GOT3 (cell line): ENCODE data around the gene CDK11B.
"Not testable (repeated sequence)": the region's sequence is repeated elsewhere in the genome, so short reads cannot be mapped to it uniquely, and the experiment has no call there.

Experiments
- DNase-seq: peaks from one replicate; lab custom pipeline; 2025; ENCODE audit warnings: mixed read lengths; lab: John Stamatoyannopoulos, UW

The CDK11B gene

DNA sequence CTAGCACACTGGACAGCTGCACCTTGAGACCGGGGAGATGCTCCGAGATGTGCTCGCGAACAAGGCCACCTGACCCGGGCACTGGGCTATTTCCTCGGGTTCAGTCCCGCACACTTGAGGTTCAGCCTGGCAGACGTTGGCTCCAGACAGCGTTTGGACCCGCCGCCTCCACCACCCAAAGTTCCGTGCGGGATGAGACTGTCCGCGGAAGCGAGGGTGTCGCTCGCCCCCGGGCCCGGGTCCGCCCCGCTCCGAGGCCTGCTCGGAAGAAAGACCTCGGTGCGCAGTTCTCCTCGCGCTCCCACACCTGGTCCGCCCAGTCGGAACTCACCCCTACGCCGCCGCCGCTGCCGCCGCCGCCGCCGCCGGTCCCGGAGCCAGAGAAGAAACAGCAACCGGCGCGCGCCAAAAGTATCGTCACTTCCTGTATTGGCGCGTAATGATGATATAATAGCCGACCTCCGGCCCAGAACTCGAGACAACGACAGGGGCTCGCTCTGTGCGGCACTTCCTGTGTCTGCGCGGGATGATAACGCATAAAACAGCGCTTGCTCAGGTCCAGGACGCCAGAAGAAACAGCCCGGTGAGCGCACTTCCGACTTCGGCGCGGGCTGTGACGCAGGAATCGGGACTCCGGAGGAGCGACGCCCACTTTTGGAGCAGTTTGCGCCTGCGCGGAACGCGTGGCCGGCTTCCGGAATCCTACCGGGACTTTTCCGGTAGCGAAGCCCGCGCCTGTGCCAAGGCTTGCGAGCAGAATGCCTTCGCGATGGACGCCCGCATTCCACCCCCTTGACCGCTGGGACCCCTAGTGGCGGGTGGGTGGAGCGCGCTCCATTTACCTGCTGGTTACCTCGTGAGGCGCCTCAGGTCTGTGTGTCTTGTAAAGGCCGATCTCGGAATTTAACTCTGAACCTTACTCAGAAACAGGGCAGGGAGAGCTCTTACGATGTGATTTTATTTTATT is at the start of gene CDK11B:
CDK11B (minus strand) TSS at position 422 of the 967 bp plus-strand sequence. CDS start 1,519 bp downstream, outside the sequence.
- peak; percentile 82 for DNase-seq

DNA sequence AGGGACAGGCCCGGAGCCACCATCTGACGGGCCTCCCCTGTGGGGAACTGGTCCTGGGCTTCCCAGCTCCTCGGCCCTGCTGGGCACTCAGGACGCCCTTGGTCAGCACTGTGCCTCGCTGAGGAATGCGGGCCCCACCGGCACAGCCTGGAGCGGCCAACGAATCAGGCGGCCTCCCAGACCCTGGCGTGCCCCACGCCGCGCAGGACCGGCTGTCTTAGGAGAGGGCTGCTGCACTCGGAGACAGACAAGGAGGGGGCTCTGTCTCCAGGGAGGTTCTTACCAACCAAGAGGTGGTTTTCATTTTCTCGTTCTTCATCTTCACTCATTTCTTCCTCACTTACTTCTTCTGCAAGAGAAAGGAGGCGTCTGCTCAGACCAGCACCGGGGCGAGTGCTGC is 49.1 kb upstream of the CDK11B start:
- not testable (repeated sequence) for DNase-seq

DNA sequence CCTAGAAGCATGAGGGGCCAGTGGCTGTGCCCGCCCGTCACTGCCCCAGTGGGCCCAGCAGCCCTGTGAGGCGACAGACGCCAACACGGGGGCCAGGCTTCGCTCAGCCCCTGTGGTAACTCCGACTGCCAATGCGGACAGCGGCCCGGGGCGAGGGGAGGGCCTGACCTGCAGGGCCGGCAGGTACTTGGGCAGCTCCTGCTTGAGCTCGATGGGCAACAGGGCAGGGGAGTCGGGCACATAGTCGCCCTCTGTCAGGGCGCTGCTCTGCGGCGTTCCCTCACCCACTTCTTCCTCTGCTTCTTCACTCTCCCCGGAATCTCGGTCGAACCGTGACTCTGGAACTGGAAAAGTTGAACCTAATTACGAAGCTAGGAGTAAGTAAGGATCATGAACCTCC is 48.4 kb upstream of the CDK11B start:
- not testable (repeated sequence) for DNase-seq

DNA sequence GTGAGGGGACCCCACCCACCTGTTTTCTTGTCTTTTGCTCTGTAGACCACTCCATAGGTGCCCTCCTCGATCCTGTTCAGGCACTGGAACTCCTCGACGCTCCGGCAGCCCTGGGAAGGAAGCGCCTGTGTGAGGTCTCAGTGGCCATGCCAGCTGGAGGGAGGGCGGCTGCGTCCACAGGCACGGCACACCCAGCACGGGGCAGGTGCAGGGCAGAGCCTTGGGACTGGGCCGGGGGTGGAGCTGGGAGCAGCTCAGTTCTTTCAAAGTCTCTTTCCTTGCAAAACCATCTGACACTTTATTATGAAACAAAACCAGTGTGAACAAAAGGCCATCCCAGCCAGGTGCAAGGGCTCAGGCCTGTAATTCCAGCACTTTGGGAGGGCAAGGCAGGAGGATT is 46.8 kb upstream of the CDK11B start:
- not testable (repeated sequence) for DNase-seq

DNA sequence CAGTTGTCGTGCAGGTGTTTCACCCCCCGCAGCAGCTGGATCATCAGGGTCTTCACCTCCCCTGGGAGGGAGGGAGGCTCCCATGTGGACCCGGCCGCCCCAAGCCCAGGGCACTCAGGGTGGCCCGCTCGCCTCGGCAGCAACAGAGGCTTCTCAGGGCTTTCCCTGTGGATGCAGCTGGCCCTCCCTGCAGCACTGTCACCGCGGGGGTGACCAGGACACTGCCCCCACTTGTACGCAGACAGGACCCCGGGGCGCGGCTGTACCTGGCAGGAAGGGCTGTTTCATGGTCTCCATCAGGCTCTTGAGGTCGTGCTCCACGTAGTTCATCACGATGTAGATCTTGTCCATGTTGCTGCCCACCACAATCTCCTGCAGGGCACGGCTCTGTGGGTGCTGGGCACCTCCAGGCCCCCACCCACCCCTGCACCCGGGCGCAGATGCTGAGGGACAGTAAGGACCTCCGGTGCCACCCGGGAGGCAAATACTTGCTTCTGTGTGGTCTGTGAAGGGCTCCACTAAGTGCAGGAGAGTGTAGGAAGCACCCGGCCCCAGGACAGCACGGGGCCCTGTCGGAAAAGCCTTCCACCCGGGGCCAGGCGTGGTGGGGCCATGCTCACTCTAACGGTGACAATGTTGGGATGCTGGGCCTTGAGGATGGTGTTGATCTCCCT is 45.6 kb upstream of the CDK11B start:
- not testable (repeated sequence) for DNase-seq

DNA sequence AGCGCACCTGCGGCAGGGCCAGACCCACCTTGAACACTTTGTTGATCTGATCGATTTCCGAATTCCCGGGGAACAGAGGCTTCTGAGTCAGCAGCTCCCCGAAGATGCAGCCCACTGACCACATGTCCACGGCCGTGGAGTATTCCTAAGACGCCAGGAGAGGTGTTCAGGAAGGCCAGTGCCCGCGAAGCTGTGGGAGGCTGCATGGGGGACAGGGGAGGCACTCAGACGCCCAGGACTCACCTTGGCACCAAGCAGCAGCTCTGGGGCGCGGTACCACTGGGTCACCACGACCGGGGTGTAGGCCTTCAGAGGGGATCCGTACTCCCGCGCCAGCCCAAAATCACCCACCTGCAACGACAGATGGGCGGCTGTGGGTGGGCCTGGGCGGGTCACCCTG is 45.0 kb upstream of the CDK11B start:
- no peak for DNase-seq

DNA sequence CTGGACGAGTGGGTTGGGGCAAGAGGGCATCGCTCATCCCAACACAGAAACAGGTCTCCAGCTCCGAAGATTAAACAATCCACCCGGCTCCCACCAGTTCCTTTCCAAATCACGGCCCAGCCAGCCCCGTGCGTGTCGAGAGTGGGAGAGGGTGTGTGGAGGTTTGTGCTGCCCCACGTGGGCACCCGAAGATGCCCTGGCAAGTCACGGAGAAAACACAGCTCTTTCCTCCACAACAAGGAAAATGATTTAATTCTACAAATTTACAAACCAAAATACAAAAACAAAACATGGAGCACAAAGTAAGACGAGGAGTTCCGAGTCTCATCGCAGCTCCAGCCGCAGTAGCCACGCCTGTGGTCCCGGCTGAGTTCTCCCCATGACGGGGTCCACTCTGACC is 43.7 kb upstream of the CDK11B start:
- DNase-seq, result not testable (repeated sequence)

DNA sequence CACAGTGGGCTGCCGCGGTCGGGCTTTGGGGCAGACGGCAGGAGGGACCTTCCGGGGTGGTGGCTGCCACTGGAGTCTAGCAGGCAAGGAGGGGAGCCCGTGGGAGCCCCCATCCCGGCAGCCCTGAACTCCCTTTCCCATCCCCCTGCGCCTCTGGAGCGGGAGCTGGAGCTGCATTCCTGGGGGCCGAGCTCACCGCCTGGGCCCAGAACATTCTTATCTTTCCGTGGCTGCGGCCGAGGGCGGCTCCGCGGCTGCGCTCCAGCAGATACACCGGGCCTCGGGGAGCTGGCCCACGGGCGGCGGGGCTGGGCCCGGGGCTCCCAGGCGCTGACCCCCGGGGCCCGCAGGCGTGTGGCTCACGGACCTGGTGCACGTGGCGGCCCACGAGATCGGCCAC is 41.8 kb upstream of the CDK11B start:
- not testable (repeated sequence) for DNase-seq

DNA sequence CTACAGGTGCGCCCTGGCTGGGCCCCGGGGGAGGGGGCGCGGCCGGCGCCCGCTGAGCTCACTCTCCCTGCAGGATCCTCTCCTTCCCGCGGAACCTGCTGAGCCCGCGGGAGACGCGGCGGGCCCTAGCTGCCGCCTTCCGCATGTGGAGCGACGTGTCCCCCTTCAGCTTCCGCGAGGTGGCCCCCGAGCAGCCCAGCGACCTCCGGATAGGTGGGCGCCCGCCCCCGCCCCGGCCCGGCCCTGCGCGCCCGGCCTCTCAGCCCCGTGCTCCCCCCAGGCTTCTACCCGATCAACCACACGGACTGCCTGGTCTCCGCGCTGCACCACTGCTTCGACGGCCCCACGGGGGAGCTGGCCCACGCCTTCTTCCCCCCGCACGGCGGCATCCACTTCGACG is 41.3 kb upstream of the CDK11B start:
- not testable (repeated sequence) for DNase-seq

DNA sequence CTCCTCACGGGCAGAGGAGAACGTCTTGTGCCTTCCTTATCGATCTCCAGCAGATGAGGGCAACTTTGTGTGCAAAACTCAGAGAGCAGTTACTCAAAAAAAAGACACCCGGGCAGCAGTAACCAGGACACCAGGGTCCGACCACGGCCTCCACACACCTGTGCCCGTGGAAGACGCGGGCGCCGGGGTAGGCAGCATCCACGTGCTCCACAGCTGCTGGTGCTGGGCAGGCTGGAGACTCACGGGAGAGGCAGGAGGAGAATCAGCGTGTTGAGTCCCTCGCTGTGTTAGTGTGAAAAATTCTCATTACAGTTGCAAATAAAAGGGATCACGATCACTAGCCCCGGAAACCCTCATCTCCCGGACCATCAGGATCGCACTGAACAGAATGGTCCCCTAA is 40.3 kb upstream of the CDK11B start:
- not testable (repeated sequence) for DNase-seq

DNA sequence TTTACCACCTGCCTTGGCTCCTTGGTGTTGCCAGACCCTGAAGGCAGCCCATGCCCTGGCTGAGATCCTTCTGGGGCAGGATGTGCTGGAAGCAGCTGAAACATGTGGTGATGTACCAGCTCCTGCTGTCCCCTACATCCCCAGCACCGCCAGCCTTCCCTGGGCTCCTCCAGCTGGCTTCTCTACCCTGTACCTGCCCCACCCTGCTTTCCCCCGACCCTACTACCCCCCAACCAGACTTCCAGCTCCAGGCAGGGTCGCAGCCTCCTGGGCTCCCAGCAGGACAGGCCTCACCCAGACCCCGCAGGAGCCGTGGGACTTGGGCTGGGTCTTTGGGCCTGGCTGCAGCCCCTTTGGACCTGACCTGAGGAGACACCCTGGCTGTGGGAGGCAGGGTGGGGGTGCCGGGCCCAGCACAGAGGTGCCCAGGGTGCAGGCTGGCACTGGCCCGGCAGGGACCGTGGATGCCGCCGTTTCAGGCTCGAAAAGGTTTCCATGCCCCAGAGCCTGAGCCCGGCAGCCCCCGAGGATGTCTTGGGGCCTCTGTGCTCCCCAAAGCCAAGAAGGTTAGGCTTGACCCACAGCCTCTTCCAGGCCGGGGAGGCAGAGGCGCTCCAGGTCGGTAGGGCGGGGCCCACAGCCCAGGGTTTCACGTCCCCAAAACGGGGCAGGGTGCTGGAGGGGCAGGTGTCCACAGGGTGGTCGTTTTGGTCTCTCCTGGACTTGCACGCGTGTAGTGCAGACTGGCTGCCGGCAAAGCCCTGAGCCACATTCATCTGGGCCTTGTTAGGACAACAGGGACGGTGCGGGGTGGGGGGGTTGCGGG is 38.8 kb upstream of the CDK11B start:
- DNase-seq, result not testable (repeated sequence)

DNA sequence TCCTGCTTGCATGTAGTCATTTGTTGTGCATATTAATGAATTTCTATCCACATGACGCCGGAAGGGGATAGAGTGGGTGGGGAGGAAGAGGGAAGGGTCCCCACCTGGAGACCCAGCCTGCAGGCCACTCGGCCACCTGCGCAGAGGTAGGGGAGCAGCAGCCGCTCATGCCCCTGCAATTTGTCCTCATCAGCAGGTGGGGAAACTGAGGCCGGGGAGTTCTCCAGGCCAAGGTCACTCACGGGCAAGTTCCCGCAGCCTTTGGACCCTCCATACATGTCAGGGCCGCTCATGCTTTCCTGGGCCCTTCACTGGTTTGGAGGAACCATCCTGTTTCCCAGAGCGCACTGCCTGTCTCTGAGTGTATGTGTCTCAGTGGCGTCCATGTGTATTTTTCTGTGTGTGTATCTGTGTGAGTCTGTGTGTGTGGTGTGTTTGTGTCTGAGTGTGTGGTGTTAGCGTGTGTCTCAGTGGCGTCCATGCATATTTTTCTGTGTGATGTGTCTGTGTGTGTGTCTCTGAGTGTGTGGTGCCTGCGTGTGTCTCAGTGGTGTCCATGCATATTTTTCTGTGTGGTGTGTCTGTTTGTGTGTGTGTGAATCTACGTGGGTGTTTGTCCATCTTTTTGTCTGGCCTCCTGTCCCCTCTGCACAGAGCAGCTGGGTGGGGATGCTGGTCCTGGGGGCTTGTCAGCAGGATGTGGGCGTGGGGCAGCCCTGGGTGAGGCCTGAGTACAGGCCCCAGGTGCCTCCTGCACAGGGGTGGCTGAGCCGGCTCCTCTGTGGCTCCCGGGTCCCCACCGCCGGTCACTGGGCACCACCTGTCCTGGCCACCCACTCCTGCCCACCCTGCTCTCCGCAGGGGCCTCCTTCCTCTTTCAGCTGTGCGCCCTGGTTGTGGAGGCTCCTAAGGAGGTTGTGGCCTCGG is 37.9 kb upstream of the CDK11B start:
- DNase-seq, result not testable (repeated sequence)

DNA sequence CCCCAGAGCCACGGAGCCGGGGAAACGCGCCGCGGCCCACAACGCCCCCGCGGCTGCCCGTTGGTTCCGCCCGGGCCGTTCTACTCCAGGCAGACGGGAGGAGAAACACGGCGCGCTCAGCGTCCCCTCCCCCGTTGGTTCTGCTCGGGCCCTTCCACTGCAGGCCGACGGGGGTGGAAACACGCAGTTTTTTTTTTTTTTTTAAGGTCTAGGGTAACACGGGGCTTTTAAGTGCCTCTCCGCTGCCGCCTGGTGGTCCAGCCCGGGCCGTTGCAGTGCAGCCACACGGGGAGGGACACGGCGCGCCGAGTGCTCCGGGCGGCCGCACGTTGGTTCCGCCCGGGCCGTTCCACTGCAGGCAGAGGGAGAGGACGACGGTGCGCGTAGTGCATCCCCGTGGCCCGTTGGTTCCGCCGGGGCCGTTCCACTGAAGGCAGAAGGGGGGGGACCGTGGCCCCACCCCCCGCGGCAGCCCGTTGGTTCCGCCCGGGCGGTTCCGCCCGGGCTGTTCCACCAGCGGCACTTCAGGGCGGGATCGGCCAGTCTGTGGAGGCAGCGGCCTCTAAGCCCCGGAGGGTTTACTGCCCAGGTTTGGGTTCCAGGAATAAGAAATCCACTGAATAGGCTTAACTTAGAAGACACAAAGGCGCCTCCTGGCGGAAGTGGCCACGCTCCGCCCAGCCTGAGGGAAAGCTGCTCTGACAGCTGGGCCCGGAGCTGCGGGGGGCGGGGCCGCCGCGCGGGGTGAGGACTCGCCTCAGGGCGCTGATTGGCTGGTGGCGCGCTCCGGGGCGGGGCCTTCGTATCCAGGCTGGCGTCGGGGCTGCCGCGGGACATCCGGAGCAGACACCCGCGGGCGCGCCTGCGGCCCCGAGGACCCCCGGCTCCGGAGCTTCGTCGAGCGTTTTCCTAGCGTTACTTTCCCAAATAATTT is 34.2 kb upstream of the CDK11B start, which contains the start of gene SLC35E2B:
SLC35E2B (minus strand) TSS at position 82 of the 934 bp plus-strand sequence. CDS start 16,096 bp downstream, outside the sequence.
- DNase-seq, result peak; percentile 85

DNA sequence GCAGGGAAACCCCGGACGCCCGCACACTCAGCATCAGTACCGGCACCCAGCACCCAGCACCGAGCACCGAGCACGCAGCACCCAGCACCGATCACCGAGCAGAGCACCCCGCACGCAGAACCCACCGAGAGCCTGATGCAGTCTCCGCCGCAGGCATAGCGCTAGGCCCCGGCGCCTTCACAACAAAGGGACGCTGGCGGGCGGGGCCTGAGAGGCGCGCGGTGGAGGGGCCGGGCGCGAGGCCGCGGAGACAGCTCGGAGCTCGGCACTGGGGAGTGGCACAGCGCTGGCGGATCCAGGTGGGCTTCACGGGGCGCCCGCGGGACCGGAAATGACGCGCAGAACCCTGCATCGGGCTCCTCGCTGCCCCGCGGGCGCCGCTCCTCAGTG is 33.5 kb upstream of the CDK11B start:
- DNase-seq, result peak; percentile 85

DNA sequence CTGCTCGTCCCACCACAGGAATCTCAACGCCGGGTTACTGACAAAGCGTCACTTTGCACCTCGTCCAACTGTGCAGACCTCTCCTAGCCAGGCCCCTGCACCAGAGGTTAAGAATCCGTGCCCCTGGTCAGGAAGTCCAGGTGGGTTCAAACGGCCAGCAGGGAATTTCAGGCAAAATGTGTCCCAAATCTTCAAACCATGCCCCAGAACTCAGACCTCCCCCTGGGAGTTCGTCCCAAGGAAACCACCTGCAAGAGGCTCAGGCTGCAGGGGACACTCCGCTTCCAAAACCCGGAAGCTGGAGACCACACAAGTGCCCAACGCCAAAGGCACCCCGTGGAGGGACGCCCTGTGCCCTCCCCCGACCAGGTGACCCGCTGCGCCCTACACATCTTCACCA is 32.6 kb upstream of the CDK11B start:
- not testable (repeated sequence) for DNase-seq

DNA sequence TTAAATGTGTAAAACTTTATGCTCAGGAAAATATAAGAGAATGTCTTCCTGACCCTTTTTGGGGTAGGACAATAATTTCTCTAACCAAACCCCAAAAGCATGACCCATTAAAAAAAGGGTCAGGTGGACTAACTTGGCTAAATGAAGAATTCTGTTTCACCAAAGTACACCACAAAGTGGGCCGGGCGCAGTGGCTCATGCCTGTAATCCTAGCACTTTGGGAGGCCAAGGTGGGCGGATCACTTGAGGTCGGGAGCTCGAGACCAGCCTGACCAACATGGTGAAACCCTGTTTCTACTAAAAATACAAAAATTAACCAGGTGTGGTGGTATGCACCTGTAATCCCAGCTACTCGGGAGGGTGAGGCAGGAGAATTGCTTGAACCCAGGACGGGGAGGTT is 30.7 kb upstream of the CDK11B start:
- DNase-seq, result not testable (repeated sequence)

DNA sequence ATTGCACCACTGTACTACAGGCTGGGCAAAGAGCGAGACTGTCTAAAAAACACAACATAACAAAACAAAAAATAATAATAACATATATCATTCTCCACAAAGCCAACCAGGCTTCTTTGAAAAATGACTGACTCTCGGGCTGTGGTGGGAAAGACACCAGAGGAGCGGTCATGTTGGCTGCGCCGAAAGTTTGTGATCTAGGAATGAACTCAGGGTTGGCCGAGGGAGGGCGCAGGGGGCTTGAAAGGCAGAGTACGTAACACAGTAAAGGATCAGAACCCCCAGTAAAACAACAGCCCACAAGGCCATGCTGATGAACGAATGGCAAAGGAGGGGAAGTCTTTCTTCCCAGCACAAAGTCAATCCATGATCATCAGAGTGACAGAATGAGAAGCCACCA is 29.0 kb upstream of the CDK11B start:
- DNase-seq, result no peak

DNA sequence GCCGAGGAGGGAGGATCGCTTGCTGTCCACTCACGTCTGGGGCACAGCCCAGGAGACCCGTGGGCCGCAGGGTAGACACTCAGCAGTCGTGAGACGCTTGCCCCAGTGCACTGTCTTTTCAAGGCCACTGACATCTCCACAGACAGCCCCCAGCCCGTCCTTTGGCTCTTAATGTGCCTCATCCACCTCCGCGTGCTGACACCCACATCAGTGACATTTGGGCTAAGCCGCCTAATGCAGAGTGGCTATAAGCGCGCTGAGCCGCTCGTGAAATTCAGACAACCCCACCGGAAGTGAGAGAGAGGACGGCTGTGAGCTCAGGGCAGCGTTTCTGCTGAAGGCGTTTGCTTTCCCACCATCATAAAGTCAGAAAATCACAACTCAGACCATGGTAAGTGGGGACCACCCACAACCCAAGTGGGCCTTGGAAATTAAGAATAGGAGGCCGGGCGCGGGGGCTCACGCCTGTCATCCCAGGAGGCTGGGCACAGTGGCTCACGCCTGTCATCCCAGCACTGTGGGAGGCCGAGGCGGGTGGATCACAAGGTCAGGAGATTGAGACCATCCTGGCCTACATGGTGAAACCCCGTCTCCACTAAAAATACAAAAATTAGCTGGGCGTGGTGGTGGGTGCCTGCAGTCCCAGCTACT is 25.4 kb upstream of the CDK11B start:
- DNase-seq, result no peak
